ENCODE results near the gene ZNF366. TPM values are rescaled to one million over a fixed set of nuclear protein-coding genes. Genes with fewer than 3 reads are reported as not detected.

ZNF366 gene
- total RNA-seq, 4 donors from 2014 or later: 2.8 to 6.5 (median 4.9) TPM

DNA sequence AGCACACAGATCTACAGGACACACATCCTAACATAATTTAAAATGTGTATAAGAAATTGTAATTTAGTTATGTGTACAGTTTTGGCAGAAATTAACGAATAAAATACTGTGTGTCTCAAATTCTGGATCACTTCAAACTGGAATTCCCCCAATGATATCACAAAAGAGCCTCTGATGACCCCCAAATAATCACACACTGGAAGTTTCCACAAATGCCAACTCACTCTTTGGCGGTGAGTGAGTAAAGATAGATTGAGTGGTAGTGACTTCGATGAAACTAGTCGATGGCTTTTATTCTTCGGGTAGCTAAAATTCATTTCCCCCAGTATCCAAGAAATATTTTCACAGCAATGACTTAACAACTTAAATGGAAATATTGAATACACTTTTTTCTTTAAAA is 2.2 kb downstream of the ZNF366 start:
- Histone ChIP-seq H3K9me3 (no peaks in the 10 kb centered on the region), H3K4me1 (peaks cover 0 to 51% (median 7%) of the 10 kb centered on the region in 3 donors), H3K4me3 (peak overlapping the region in 1 of 2 donors; percentile 27), H3K27me3 (no peaks in the 10 kb centered on the region), H3K36me3 (no peaks in the 10 kb centered on the region), H3K27ac (peak overlapping the region in 3 of 4 donors; percentile 38 to 69 (median 53))
- 60 to 78% methylated on average over 5 of the region's 5 CpGs for WGBS, 2 donors (ENCODE audit: low coverage in 1 of 2)
- TF ChIP-seq POLR2AphosphoS5 (IDR thresholded peaks at IDR 0.05): no peak
- TF ChIP-seq POLR2A (IDR thresholded peaks at IDR 0.05): no peak
- TF ChIP-seq, protein P1, sequence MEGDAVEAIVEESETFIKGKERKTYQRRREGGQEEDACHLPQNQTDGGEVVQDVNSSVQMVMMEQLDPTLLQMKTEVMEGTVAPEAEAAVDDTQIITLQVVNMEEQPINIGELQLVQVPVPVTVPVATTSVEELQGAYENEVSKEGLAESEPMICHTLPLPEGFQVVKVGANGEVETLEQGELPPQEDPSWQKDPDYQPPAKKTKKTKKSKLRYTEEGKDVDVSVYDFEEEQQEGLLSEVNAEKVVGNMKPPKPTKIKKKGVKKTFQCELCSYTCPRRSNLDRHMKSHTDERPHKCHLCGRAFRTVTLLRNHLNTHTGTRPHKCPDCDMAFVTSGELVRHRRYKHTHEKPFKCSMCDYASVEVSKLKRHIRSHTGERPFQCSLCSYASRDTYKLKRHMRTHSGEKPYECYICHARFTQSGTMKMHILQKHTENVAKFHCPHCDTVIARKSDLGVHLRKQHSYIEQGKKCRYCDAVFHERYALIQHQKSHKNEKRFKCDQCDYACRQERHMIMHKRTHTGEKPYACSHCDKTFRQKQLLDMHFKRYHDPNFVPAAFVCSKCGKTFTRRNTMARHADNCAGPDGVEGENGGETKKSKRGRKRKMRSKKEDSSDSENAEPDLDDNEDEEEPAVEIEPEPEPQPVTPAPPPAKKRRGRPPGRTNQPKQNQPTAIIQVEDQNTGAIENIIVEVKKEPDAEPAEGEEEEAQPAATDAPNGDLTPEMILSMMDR (IDR thresholded peaks at IDR 0.05): no peak
- no peak for TF ChIP-seq EP300 (IDR thresholded peaks at IDR 0.05)
- ATAC-seq: no peak

DNA sequence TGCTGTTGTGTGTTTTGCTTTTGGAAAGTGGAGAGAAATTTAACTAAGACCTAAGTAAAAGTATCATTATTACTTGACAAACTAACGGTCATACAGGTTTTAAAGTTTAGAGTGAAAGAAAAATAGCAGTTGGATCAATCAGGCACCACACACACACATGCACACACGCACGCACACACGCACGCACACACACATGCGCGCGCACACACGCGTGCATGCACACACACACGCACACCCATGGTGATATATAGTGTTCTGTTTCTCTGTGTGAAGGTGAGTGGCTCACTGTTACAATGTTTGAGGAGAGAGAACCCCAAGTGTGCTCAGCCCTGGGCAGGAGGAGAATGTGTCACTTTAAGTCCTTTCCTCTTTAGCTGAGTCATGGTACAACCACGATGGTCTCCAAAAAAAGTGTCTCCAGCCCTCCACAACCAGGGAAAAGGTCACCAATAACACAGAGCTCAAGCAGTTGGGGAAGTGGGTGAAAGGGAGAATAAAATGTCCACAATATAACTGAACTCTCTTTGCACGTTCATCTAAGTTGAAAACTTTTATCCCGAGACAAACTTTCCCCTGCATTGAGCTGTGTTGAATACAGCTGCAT is 3.2 kb downstream of the ZNF366 start:
- Histone ChIP-seq H3K4me1 (peaks cover 0 to 41% (median 2%) of the 10 kb centered on the region in 3 donors), H3K27ac (peak overlapping the region in 2 of 4 donors; percentile 38 to 69), H3K9me3 (no peaks in the 10 kb centered on the region), H3K4me3 (peak overlapping the region in 1 of 2 donors; percentile 27), H3K36me3 (no peaks in the 10 kb centered on the region), H3K27me3 (no peaks in the 10 kb centered on the region)
- WGBS, 2 donors (ENCODE audit: low coverage in 1 of 2): 73 to 78% methylated on average over 10 to 14 of the region's 14 CpGs
- no peak for TF ChIP-seq POLR2A (IDR thresholded peaks at IDR 0.05)
- TF ChIP-seq, protein P1 (IDR thresholded peaks at IDR 0.05): no peak
- no peak for TF ChIP-seq EP300 (IDR thresholded peaks at IDR 0.05)
- TF ChIP-seq POLR2AphosphoS5 (IDR thresholded peaks at IDR 0.05): no peak
- peak; percentile 24 for ATAC-seq

DNA sequence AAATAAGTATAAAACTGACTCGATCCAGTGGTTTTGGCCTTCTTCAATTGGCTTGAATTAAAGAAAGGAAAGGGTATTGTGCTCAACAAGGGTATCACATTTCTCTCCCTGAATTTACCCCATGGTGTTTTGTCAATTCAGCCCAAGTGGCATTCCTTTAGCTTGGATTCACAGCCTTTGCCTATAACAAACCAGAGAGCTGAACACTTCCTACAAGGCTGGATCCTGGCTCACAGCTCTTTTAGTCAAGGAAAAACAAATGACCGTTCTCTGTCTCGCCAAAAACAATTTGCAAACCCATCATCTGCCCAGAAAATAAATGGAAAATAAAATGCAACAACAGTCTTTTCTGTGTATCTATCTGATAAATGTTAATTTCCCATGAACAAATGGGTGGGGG is 5.7 kb downstream of the ZNF366 start:
- 30 to 44% methylated on average over 2 to 3 of the region's 3 CpGs for WGBS, 2 donors (ENCODE audit: low coverage in 1 of 2)
- Histone ChIP-seq H3K9me3 (no peaks in the 10 kb centered on the region), H3K4me3 (no peak overlapping the region), H3K27ac (peak overlapping the region in 2 of 4 donors; percentile 24 to 43), H3K4me1 (peaks cover 0 to 20% (median 0%) of the 10 kb centered on the region in 3 donors), H3K27me3 (no peaks in the 10 kb centered on the region), H3K36me3 (no peaks in the 10 kb centered on the region)
- TF ChIP-seq, protein P1 (IDR thresholded peaks at IDR 0.05): no peak
- TF ChIP-seq POLR2A (IDR thresholded peaks at IDR 0.05): no peak
- TF ChIP-seq POLR2AphosphoS5 (IDR thresholded peaks at IDR 0.05): no peak
- no peak for TF ChIP-seq EP300 (IDR thresholded peaks at IDR 0.05)
- no peak for ATAC-seq

DNA sequence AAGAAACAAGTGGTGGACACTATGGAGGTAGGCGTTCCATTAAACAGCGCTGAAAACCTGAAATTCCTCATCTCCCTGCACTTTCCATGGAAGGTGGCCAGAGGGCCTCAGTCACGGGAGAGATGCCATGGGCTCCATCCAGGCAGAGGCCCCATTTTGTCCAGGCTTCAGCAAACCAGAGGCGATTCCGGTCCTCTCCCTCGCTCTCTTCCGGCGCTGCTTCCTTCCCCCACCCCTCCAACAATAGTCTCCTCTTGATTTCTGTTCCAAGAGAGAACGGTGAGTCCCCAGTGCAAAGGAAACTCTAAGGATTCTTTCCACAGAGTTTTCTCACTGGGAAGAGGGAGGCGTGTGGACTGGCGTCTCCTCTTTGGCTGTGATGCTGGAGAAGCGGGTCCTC is 7.5 kb downstream of the ZNF366 start:
- no peaks in the 10 kb centered on the region for H3K36me3 ChIP-seq
- H3K27ac ChIP-seq: peak overlapping the region in 2 of 4 donors; percentile 26 to 47
- ATAC-seq: peak; percentile 17
- H3K4me1 ChIP-seq: peaks cover 0 to 25% (median 0%) of the 10 kb centered on the region in 3 donors
- no peaks in the 10 kb centered on the region for H3K9me3 ChIP-seq
- WGBS, 2 donors (ENCODE audit: low coverage in 1 of 2): 82% methylated on average over 3 of the region's 12 CpGs; no CpG with 5 or more reads in 1 of the 2 donors
- H3K4me3 ChIP-seq: no peak overlapping the region
- H3K27me3 ChIP-seq: no peaks in the 10 kb centered on the region
- TF ChIP-seq EP300 (IDR thresholded peaks at IDR 0.05): no peak
- no peak for TF ChIP-seq POLR2A (IDR thresholded peaks at IDR 0.05)
- no peak for TF ChIP-seq POLR2AphosphoS5 (IDR thresholded peaks at IDR 0.05)
- TF ChIP-seq, protein P1 (IDR thresholded peaks at IDR 0.05): no peak

DNA sequence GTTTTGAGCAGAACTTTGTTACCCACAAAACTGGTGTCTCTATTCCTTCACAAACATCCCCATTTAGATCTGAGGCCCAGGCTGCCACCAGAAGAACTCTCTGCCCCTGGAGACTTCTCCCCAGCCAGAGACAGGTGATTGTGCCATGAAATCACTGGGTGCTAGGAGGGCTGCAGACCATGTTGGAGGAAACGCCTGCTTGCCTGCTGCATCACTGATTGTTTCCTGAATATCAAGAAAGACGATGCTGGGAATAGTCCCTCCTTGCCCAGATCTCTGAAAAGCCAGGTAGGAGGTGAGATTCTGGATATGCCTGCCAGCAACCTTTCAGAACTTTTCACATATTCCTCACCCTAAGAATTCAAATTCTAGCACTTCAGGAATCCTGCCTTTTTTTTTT is 8.1 kb downstream of the ZNF366 start:
- no peak for ATAC-seq
- H3K4me1 ChIP-seq: peaks cover 0 to 18% (median 0%) of the 10 kb centered on the region in 3 donors
- TF ChIP-seq POLR2AphosphoS5 (IDR thresholded peaks at IDR 0.05) (no peak), POLR2A (IDR thresholded peaks at IDR 0.05) (no peak), EP300 (IDR thresholded peaks at IDR 0.05) (no peak)
- TF ChIP-seq, protein P1 (IDR thresholded peaks at IDR 0.05): no peak
- no peaks in the 10 kb centered on the region for H3K27me3 ChIP-seq
- no peaks in the 10 kb centered on the region for H3K9me3 ChIP-seq
- no peak overlapping the region for H3K4me3 ChIP-seq
- no peak overlapping the region for H3K27ac ChIP-seq
- H3K36me3 ChIP-seq: no peaks in the 10 kb centered on the region
- WGBS, 2 donors (ENCODE audit: low coverage in 1 of 2): 60 to 100% methylated on average over 1 to 2 of the region's 2 CpGs
